IMR-90 (cell line): ENCODE data around the gene SYCE3. TPM values are rescaled to one million over a fixed set of nuclear protein-coding genes. Genes with fewer than 3 reads are reported as not detected.

Experiments
- ATAC-seq: fragments of 200-7000 bp; cut with Tn5 transposase; 2 replicates; pipeline ENCODE4 v1.9.1; 2020; ENCODE audit warnings: low read depth, mild to moderate bottlenecking, moderate library complexity
- BruUV-seq: library from RNA; stranded (reverse); fragments of 400-500 nt; replicated peaks from 2 replicates; lab custom pipeline; 2021; lab: Mats Ljungman, UMichigan
- CTCF ChIA-PET: fragments of 300-600 bp; formaldehyde crosslinking; extraction: SDS; loops from one replicate; lab custom pipeline; 2021; ENCODE audit warnings: antibody characterized with exemption; lab: Yijun Ruan, JAX
- POLR2A ChIA-PET: fragments of 300-600 bp; sonication (Branson Sonifier 250); formaldehyde crosslinking; loops from one replicate; lab custom pipeline; 2022; ENCODE audit warnings: antibody characterized with exemption; ENCODE audit not compliant: unreplicated experiment; lab: Charles Lee
- DNase-seq: peaks from one replicate; pipeline ENCODE4 v3.0.0; 2013
- H2AFZ ChIP-seq: replicated peaks from 2 replicates; pipeline ENCODE3; 2013; ENCODE audit warnings: low read length, mild to moderate bottlenecking; ENCODE audit not compliant: poor library complexity
- H2AK5ac ChIP-seq: 2 replicates; pipeline ENCODE4 v1.6.1; 2013; ENCODE audit warnings: low read depth, low read length, inconsistent platforms
- H2AK9ac ChIP-seq: replicated peaks from 2 replicates; pipeline ENCODE3; 2013; ENCODE audit warnings: mild to moderate bottlenecking, low read depth, low read length, moderate library complexity; ENCODE audit not compliant: poor library complexity
- H2BK120ac ChIP-seq: 2 replicates; pipeline ENCODE4 v1.6.1; 2013; ENCODE audit warnings: low read depth, low read length, inconsistent platforms
- H2BK15ac ChIP-seq: 3 replicates; pipeline ENCODE4 v1.6.1; 2013; ENCODE audit warnings: low read depth, low read length, inconsistent platforms
- H2BK20ac ChIP-seq: 2 replicates; pipeline ENCODE4 v1.6.1; 2013; ENCODE audit warnings: low read depth, mild to moderate bottlenecking, inconsistent platforms, low read length, moderate library complexity
- H2BK5ac ChIP-seq: 2 replicates; pipeline ENCODE4 v1.6.1; 2013; ENCODE audit warnings: mild to moderate bottlenecking, low read depth, low read length, inconsistent platforms; ENCODE audit not compliant: poor library complexity, severe bottlenecking
- H3K14ac ChIP-seq: replicated peaks from 2 replicates; pipeline ENCODE4 v1.6.1; 2013; ENCODE audit warnings: low read depth, low read length, inconsistent platforms
- H3K18ac ChIP-seq: 2 replicates; pipeline ENCODE4 v1.6.1; 2013; ENCODE audit warnings: low read depth, low read length, control low read depth
- H3K23ac ChIP-seq: 2 replicates; pipeline ENCODE4 v1.6.1; 2013; ENCODE audit warnings: low read depth, low read length, inconsistent platforms
- H3K27ac ChIP-seq: 2 replicates; pipeline ENCODE4 v1.5.1; 2013; ENCODE audit warnings: mild to moderate bottlenecking, control low read depth, low read length; ENCODE audit not compliant: insufficient read depth
- H3K27me3 ChIP-seq: 2 replicates; pipeline ENCODE4 v1.6.1; 2013; ENCODE audit warnings: low read length; ENCODE audit not compliant: control insufficient read depth, insufficient read depth
- H3K36me3 ChIP-seq: 2 replicates; pipeline ENCODE4 v1.6.1; 2013; ENCODE audit warnings: low read length, mixed read lengths; ENCODE audit not compliant: control insufficient read depth, insufficient read depth
- H3K4ac ChIP-seq: 2 replicates; pipeline ENCODE4 v1.6.1; 2013; ENCODE audit warnings: low read depth, low read length, inconsistent platforms
- H3K4me1 ChIP-seq: 2 replicates; pipeline ENCODE4 v1.6.1; 2013; ENCODE audit warnings: low read length, mixed read lengths; ENCODE audit not compliant: control insufficient read depth, insufficient read depth
- H3K4me2 ChIP-seq: 2 replicates; pipeline ENCODE4 v1.6.1; 2013; ENCODE audit warnings: low read depth, mild to moderate bottlenecking, control low read depth, low read length, moderate library complexity
- H3K4me3 ChIP-seq: 2 replicates; pipeline ENCODE4 v1.5.1; 2013; ENCODE audit warnings: low read depth, mild to moderate bottlenecking, control low read depth, low read length, moderate library complexity; ENCODE audit not compliant: insufficient read depth
- H3K56ac ChIP-seq: 2 replicates; pipeline ENCODE4 v1.6.1; 2013; ENCODE audit warnings: low read length, inconsistent platforms; ENCODE audit not compliant: insufficient read depth; ENCODE audit errors: extremely low read depth
- H3K79me1 ChIP-seq, 2 experiments: 2 replicates each; pipeline ENCODE4 v1.6.1; 2013; ENCODE audit warnings: low read length in 2 of 2, inconsistent platforms in 1 of 2, low read depth in 1 of 2
- H3K9ac ChIP-seq: 2 replicates; pipeline ENCODE4 v1.6.1; 2013; ENCODE audit warnings: low read depth, low read length, control low read depth
- H3K9me1 ChIP-seq: 2 replicates; pipeline ENCODE4 v1.6.1; 2013; ENCODE audit warnings: low read length, inconsistent platforms; ENCODE audit not compliant: insufficient read depth
- H3K9me3 ChIP-seq: 2 replicates; pipeline ENCODE4 v1.6.1; 2013; ENCODE audit warnings: low read length; ENCODE audit not compliant: control insufficient read depth, insufficient read depth
- H4K20me1 ChIP-seq: 2 replicates; pipeline ENCODE4 v1.6.1; 2013; ENCODE audit warnings: low read length, inconsistent platforms; ENCODE audit not compliant: insufficient read depth
- H4K5ac ChIP-seq: 2 replicates; pipeline ENCODE4 v1.6.1; 2013; ENCODE audit warnings: mild to moderate bottlenecking, low read depth, low read length, control low read depth
- H4K8ac ChIP-seq, 2 experiments: 2 replicates each; pipeline ENCODE4 v1.6.1; 2013; ENCODE audit warnings: low read depth in 2 of 2, low read length in 2 of 2, control low read depth in 1 of 2, inconsistent platforms in 1 of 2
- H4K91ac ChIP-seq: 2 replicates; pipeline ENCODE4 v1.6.1; 2013; ENCODE audit warnings: low read depth, low read length, inconsistent platforms; ENCODE audit not compliant: insufficient read depth
- NFE2L2 ChIP-seq: fragments of 150-350 bp; IDR thresholded peaks from 2 replicates; pipeline ENCODE4 v1.6.1; 2016; ENCODE audit warnings: low read depth, mild to moderate bottlenecking, low read length
- RFX5 ChIP-seq: IDR thresholded peaks from 2 replicates; pipeline ENCODE4 v1.8.0; 2012; ENCODE audit warnings: low read depth, mild to moderate bottlenecking, low read length, moderate library complexity
- WGBS, 2 experiments: methylation state at CpG; one replicate each; pipeline versions ENCODE4 v1.1.5 to v1.1.7; 2013; ENCODE audit warnings: missing lambda C conversion rate in 2 of 2; ENCODE audit not compliant: insufficient read length in 1 of 2; ENCODE audit errors: extremely low coverage in 2 of 2; 5-methylcytosine and 5-hydroxymethylcytosine counted together
- dilution Hi-C: fragments of 300-500 bp; cut with HindIII; formaldehyde crosslinking; loops from one replicate; pipeline ENCODE4 v1.14.3; 2018; ENCODE audit warnings: low sequenced_read_pairs; ENCODE audit not compliant: unreplicated experiment
- in situ Hi-C: fragments of 300-500 bp; cut with MboI; formaldehyde crosslinking; loops from 3 replicates; pipeline ENCODE4 v1.14.3; 2019; ENCODE audit warnings: low sequenced_read_pairs, inconsistent platforms, mixed read lengths
- intact Hi-C: fragments of 100-400 bp; cut with micrococcal nuclease; formaldehyde crosslinking; loops from 2 replicates; pipeline ENCODE4 v1.10.0; 2022
- polyA plus RNA-seq, 3 experiments: library from polyadenylated mRNA; depleted of rRNA; stranded (reverse); fragments of >200 nt; gene quantifications; 2 replicates each; pipeline ENCODE4 v1.2.3, GENCODE V29; 2012; ENCODE audit warnings: low replicate concordance in 1 of 3
- total RNA-seq: library from RNA; depleted of rRNA; stranded (reverse); fragments of >200 nt; gene quantifications from 2 replicates; pipeline ENCODE4 v1.2.3, GENCODE V29; 2012
- TF ChIP-seq, protein P1 (sequence below): fragments of 150-350 bp; IDR thresholded peaks from 2 replicates; pipeline ENCODE4 v1.6.1; 2017; ENCODE audit warnings: mild to moderate bottlenecking, antibody characterized with exemption, low read length, low read depth

Gene SYCE3
- total and polyA plus RNA-seq, 2 of the 4 experiments (the other 2 are of a cell fraction), result not detected

DNA sequence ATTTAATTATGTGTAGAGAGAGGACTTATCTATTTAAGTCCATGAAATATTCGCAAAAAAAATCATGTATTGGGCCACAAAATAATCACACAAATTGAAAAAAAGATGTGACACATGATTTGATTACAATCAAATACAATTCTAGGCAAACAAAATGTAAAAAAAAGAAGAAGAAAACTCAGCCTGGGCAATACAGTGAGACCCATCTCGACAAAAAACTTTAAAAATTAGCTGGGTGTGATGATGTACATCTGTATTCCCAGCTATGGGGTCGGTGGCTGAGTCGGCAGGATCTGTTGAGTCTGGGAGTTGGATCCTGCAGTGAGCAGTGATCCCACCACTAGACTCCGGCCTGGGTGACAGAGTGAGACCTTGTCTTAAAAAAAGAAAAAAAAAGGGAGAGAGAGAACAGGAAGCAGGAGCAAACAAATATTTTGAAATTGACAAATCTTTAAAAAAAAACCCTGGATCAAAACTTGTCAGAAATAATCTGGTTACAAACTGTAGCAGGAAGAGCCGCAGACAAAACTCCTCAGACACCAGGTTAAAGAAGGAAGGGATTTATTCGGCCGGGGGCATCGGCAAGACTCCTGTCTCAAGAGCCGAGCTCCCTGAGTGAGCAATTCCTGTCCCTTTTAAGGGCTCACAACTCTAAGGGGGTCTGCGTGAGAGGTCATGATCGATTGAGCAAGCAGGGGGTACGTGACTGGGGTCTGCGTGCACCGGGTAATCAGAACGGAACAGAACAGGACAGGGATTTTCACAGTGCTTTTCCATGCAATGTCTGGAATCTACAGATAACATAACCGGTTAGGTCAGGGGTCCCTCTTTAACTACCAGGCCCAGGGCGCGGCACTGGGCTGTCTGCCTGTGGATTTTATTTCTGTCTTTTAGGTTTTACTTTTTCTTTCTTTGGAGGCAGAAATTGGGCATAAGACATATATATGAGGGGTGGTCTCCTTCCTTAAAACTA, 29.6 kb downstream of the SYCE3 start:
- Histone ChIP-seq H2AFZ (no peak overlapping the region), H2AK9ac (no peak overlapping the region), H3K4me3 (no peak overlapping the region), H4K8ac (no peak overlapping the region), H3K9me1 (0 out of 2 replicates have a peak, but pooled peaks cover 3% of the 10 kb centered on the region), H3K36me3 (no peaks in the 10 kb centered on the region), H3K9ac (no peak overlapping the region), H3K4ac (no peak overlapping the region), H3K9me3 (no peaks in the 10 kb centered on the region), H3K18ac (no peak overlapping the region), H3K27ac (no peak overlapping the region), H3K14ac (no peak overlapping the region), H3K4me1 (peaks cover 11% of the 10 kb centered on the region), H3K23ac (no peak overlapping the region), H3K79me1 (peaks cover 0 to 6% of the 10 kb centered on the region in 2 experiments; a peak in 1 of 4 replicates), H4K5ac (no peak overlapping the region), H3K4me2 (no peak overlapping the region), H2BK15ac (no peak overlapping the region), H2BK5ac (no peak overlapping the region), H3K27me3 (peaks cover 5% of the 10 kb centered on the region; the same call in 1 of the 2 replicates), H2AK5ac (no peak overlapping the region), H4K91ac (no peak overlapping the region), H4K20me1 (no peaks in the 10 kb centered on the region), H3K56ac (no peak overlapping the region), H2BK120ac (no peak overlapping the region), H2BK20ac (no peak overlapping the region)
- TF ChIP-seq RFX5 (no peak), NFE2L2 (no peak)
- TF ChIP-seq, protein P1, sequence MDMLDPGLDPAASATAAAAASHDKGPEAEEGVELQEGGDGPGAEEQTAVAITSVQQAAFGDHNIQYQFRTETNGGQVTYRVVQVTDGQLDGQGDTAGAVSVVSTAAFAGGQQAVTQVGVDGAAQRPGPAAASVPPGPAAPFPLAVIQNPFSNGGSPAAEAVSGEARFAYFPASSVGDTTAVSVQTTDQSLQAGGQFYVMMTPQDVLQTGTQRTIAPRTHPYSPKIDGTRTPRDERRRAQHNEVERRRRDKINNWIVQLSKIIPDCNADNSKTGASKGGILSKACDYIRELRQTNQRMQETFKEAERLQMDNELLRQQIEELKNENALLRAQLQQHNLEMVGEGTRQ, result no peak
- ChIA-PET CTCF (no interaction called here), POLR2A (interaction anchor here (0.5 kb wide), 1 partner anchor 370 kb away, joined by 4 read pairs; no protein-coding TSS in a partner anchor)
- intact Hi-C loops (no loop called here), in situ Hi-C loops (no loop called here), dilution Hi-C loops (no loop called here)
- WGBS, 2 experiments, result 82% methylated on average over 7 of the region's 19 CpGs; no CpG with 5 or more reads in 1 of the 2 experiments
- no TSS peak for BruUV-seq
- ATAC-seq (no peak), DNase-seq (no peak)
